ENCODE results near the gene SLC37A3. TPM values are rescaled to one million over a fixed set of nuclear protein-coding genes. Genes with fewer than 3 reads are reported as not detected.
A peak's percentile ranks its signal among the peaks of the same experiment; 100 is the strongest.
"Not testable (repeated sequence)": the region's sequence is repeated elsewhere in the genome, so short reads cannot be mapped to it uniquely, and the experiment has no call there.

Gene SLC37A3
- total RNA-seq, 1 donor from 2014 or later: 11.9 TPM

DNA sequence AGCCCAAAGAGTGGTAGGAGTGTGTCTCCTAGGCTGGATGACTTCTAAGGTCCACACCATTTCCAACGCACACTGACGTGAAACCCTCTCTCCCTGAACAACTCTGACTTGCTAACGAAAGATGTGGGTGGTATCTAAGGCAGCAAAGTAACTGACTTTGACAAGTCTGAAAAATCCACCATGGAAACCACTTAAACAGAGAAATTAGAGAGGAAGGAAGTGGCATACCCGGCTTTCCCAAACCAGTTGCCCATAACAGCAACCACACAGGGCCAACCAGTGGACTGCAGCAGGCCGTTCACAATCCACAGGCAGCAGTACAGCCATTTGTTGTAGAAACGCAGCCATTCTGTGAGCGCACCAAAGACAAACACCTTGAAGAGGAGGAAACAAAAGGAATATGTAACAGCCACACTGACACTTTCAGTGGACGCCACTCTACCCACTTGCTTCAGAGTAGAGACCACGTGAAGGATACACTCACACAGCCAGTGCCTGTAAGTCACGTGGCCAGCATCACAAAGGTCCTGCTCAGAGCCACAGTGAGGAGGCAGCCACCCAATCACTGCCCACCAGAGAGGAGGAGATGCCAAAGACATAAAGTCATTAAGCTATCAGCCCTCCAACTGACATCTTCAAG lies 39.8 kb downstream of the SLC37A3 start:
- intact Hi-C loops (cut with micrococcal nuclease): no loop called here
- ATAC-seq (no peak), DNase-seq (no peak)

DNA sequence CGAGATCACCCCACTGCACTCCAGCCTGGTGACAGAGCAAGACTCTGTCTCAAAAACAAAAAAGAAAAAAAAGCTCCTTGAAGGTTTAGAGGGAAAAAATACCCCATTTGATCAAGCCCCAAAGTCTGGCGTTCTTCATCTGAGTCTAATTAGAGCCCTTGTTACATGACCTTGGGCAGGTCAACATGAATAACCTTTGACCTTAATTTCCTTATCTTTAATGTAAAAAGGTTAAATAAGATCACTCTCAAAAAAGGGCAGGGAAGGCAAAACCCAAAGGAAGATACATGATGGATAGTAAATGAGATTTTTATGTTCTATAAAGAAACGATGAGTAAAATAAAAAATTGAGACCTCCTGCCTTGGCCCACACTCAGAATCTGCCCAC lies 40.3 kb downstream of the SLC37A3 start:
- intact Hi-C loops (cut with micrococcal nuclease): no loop called here

DNA sequence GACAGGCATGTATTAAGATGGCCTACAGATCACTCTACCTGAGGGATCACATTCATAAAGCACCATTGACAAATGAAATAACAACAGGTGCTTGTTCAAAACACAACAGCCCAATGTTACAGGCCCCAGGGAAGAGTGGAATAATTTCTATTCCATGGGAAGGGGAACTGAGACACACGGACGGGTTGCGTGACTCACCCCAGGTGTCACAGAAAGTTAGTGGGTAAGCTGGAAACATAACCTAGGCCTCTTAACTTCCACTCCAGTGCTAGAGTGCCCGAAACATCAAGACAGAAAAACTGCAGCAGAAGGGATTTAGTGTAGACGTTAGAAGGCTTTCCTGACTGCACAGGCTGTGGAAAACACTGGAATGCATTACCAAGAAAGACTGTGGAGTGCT lies 48.3 kb downstream of the SLC37A3 start:
- ATAC-seq: no peak
- intact Hi-C loops (cut with micrococcal nuclease): no loop called here
- DNase-seq: no peak

More for the DNA sequence above, 40.3 kb downstream of the SLC37A3 start:
- DNase-seq (no peak), ATAC-seq (no peak)

DNA sequence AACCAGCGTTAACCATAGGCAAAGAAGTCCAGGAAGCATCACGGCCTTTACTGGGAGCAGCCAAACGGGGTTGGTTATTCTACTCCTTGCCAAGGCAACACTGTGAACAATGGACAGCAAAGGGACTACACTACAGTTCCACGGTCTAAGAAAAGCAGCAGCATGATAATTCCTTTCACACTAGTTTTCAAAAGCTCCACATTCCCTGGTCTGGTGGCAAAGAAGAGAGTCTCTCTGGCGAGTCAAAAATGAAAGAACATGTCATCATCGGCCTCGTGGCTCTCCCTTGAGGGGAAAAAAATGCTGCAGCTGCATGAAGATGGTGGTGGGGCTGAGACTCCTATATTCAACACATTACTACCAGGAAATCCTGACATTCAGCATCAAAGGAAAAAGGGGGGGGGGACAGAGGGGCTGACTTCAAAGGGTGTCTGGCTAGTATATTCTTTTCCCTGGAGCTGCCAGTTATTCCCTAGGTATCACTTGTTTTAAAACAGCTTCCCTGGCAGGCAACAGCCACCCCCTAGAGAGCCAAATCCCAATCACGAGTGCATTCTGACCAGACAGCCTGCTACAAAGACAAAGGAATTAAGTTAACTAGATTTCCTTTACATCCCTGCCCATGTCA lies 49.1 kb downstream of the SLC37A3 start:
- ATAC-seq: peak; percentile 29
- intact Hi-C loops (cut with micrococcal nuclease): no loop called here
- DNase-seq: no peak

DNA sequence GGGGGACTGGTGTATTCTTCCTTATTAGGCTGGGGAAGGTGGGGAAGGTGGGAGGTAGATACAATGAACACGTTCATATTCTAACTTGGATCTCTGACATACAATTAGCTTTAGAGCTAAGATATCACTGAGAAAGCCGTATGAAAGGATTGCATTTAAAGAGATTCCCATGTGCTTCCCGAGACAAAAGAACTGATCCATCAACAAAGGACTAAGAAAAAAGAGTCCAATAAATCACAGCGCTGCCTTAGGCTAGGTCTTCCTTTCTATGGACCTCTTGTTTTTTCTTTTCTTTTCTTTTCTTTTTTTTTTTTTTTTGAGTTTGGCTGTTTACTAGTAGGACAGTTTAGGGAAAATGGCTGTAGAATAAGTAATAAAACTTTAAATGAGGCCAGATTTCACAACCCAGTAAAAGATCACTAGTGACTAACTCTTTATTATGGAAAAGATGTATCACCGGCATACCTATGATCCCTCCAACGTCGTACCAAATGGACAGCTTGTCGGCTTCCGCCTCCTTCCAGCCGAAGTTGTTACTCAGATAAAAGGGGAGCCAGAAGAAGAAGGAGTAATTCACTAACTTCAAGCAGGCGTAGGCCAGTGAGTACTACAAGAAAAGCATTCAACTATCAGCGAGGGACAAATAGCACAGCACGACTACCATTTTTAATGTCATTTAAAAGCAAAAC lies 50.0 kb downstream of the SLC37A3 start:
- ATAC-seq (no peak), DNase-seq (no peak)
- intact Hi-C loops (cut with micrococcal nuclease): no loop called here

DNA sequence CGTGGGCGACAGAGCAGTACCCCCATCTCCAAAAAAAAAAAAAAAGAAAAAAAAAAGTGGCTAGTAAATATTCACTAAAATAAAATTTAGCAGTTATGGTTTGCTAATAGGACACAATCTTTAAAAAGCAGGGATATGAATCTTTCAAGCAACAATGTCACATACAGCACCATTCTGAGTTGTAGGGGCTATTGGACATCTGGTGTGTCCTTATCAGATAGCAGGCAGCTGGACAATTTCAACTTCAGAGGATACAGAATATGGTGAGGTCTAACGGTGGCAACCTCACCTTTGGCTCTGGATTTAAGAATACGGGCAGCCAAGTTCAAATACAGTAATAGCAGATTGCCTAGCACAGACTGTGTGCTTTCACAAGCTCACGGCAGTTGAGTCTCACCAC lies 51.1 kb downstream of the SLC37A3 start:
- no peak for ATAC-seq
- no peak for DNase-seq
- intact Hi-C loops (cut with micrococcal nuclease): no loop called here

DNA sequence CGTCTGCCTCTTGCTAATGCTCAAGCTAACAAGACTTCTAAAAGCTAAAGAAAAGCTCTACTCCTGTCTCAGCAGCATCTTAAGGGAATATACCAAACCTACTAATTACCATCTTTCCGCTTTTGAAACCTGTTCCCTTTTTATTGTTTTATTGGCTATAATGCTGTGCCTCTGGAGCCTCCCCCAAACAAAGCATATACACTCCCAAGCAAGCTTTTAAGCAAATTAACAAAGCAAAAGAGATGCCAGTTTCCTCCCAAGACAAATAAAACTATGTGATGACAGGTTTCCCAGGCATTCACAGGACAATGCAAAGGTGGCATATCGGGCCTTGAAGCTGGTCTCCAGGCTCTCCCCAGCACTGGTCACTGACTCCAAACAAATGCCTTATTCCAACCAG lies 52.9 kb downstream of the SLC37A3 start:
- DNase-seq (no peak), ATAC-seq (no peak)
- intact Hi-C loops (cut with micrococcal nuclease): no loop called here

DNA sequence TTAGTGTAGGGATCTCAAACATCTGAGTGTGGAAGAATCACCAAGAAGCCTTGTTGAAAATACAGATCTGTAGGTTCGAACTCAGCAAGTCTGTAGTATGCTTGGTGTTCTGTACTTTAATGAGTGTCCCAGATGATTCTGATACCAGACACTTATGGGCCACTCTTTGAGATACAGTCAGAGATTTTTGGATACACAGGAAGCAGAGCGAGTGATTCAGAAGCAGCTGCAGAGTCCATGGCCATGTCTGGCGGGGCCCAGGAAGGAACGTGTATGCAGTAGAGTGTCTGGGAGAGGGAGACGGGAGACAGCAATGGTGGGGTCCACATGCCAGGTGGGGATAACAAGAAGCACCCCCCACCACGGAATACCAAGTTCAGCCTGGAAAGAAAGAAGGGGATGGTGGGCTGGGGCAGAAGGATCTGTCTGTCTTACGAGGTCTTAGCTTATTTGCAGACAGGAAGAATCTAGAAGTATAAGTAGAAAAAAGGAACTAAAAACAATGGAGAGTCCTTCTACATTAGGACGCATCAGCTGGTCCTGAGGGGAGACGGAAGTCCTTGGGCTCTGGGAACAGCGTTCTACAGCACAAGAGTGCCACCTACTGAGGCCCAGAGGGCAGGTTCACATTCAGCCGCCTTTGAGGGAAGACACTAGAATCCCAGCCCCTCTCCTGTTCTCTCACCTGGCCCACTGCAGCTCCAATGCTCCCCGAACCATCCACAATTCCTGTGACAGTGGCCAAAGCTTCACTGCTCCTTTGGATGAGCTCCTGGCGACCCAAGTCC lies 55.4 kb downstream of the SLC37A3 start:
- intact Hi-C loops (cut with micrococcal nuclease): no loop called here
- DNase-seq (peak; percentile 40), ATAC-seq (peak; percentile 81)

DNA sequence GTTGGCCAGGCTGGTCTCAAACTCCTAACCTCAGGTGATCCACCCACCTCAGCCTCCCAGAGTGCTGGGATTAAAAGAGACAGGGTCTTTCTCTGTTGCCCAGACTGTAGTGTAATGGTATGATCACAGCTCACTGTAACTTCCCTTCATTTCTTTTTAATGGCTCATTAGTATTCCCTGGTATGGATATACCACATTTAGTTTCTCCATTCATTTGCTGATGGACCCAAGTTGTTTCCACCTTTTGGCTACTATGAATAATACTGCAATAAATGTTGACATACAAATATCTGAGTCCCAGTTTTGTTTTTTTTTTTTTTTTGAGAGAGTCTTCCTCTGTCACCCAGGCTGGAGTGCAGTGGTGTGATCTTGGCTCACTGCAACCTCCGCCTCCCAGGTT lies 59.4 kb downstream of the SLC37A3 start:
- intact Hi-C loops (cut with micrococcal nuclease); DNase-seq; ATAC-seq: not testable (repeated sequence)

DNA sequence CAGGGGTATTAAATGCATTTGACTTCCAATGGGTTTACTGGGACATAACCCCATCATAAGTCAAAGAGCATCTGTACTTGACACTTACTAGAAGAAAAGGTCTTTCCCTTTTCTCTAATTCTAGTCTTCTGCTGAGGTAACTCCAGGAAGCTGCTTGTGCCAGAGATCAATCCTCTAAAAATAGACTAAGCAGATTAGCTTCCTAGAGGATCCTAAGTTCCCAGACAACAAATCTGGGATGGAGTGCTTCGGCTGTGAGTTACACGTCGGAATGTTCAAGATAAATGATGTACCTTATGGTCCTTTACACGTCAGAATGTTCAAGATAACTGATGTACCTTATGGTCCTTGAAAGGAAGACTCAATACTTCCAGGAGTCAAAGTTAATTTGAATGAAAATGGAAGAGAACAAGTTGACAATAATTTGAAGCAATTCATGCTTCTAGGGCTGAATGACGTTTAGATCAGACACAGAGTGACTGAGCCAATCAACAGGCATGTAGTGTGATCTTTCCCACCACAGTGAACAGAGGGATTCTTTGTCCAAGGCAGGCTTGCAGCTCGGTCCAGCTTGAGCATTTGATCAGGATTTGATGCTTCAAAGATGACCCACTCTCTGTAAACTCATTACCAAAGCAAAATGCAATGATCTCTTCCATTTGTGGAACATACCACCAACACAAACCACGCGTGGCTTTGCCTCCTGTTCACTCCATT lies 63.8 kb downstream of the SLC37A3 start:
- intact Hi-C loops (cut with micrococcal nuclease): no loop called here
- ATAC-seq (peak; percentile 52), DNase-seq (no peak)

DNA sequence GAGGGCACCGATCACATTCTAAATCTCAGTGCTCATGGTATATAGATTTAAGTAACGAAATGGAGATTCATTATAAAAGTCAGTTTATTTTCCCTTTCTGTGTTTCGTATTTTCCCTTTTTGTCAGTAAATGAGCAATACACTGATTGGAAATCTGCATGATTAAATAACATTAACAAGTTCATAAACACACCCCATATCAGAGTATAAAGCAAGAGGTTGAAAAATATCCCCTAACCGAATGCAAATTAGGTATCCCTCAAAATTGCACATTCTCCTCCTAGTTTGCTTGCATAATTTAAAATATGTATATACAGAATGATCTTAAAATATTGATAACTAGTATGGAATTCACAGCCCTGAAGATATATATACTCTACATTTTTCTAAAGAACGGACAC lies 64.6 kb downstream of the SLC37A3 start:
- no peak for DNase-seq
- intact Hi-C loops (cut with micrococcal nuclease): no loop called here
- no peak for ATAC-seq

DNA sequence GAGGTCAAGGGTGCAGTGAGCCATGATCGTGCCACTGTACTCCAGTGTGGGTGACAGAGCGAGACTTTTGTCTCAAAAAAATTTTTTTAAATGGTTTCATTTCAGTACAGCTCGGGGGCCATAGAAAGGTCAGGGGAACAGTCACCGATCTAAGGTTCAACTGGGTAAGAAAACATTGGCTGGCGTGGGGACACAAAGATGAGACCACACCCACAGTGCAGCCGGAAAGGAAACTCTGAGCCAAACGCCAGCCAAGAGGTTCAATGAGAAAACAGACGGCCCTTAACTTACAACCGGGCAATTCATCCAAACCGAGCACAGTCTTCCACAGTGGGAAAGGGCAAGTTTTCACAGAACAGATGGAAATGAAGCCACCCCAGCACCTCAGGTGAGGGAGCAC lies 65.1 kb downstream of the SLC37A3 start:
- no peak for DNase-seq
- intact Hi-C loops (cut with micrococcal nuclease): no loop called here
- peak; percentile 32 for ATAC-seq

DNA sequence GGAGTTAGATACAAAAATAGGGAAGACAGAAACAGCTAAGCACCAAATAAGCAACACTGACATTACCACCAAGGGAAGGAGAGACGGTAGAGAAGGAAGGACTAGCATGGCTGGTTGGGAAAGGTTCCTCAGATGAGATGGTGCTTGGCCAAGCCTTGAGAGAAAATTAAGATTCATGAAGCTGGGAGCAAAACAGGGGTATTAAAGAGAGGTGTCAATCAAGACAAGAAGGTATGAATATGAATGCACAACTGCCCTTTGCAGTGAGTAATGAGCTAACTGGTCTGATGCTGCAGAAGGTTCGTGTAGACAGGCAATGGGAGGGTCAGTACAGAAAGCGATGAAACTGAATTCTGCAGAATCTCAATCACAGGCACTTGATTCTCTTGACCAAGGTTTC lies 67.7 kb downstream of the SLC37A3 start:
- no peak for DNase-seq
- intact Hi-C loops (cut with micrococcal nuclease): no loop called here
- ATAC-seq: no peak

DNA sequence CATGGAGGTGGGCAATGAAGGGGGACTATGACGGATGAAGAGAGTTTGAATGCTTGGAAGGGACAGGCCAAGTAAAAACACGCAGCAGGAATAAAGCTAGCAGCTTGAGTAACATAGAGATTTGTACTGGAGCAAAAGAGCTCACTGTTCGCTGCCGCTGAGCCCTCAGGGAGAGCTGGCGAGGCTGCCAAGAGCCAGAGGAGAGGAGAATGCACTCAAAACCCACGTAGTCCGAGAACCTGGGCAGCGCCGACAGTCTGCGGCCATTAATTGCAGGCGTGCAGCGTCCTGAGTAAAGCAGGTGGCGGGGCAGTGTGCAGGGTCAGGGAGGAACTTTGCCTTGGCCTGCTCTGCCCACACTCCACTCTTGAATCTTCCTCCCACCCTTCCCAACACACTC lies 68.2 kb downstream of the SLC37A3 start:
- ATAC-seq (no peak), DNase-seq (no peak)
- intact Hi-C loops (cut with micrococcal nuclease): no loop called here

DNA sequence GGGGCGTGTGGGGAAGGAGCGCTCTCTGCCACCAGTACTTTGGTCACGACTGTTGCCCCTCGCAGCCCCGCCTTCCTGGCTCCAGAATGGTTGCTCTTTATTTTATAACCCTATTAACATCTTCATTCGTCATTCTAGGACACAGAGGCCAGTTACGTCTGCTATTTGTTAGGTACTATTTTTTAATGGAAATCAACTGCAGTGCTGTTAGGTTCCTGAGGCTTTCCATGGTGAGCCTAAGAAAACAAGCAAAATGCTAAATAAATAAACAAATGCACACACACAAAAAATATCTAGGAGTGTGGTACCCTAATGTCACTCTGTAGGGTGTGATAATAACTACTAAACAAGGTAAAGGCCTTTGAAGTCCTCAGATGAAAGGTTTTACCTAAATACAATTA lies 71.1 kb downstream of the SLC37A3 start:
- DNase-seq (no peak), ATAC-seq (no peak)
- intact Hi-C loops (cut with micrococcal nuclease): loop anchor here (5.0 kb wide), 1 partner anchor 170 kb away; no protein-coding TSS in a partner anchor

DNA sequence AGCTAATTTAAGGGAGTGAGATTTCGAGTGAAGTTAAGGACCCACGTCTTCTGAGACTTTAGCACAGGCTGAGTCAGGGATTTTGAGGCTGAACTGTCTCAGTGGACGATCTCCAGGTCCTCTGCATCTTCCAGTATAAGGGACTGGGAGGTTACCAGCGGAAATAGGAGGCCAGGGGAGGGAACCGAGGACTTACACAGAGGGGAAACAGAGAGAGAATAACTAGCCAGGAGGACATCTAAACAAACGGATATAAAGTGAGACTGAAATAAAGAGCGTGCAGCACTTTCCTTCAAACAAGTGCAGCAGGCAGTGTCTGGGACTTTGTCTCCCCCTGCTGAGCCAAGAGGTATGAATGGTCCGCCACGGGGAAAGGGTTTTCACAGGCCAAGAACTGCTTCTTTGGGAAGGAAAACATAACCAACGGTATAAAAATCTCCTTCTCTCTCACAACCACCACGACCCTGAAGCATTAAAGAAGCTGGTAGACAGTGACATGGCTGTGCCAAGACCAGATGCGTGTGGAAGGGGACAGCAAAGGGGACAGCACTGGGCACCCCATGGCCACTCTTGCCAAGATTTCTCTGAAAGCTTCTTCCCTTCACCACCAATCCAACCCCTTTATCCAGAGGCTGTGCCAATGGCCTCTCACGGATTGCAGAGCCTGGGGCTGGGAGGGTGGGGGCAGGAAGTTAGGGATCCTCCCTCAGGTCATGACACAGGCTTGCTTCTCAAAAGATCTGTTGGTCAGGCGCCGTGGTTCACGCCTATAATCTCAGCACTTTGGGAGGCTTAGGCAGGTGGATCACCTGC lies 72.0 kb downstream of the SLC37A3 start:
- intact Hi-C loops (cut with micrococcal nuclease): loop anchor here (5.0 kb wide), 1 partner anchor 169 kb away; no protein-coding TSS in a partner anchor
- ATAC-seq (peak; percentile 93), DNase-seq (peak; percentile 64)

DNA sequence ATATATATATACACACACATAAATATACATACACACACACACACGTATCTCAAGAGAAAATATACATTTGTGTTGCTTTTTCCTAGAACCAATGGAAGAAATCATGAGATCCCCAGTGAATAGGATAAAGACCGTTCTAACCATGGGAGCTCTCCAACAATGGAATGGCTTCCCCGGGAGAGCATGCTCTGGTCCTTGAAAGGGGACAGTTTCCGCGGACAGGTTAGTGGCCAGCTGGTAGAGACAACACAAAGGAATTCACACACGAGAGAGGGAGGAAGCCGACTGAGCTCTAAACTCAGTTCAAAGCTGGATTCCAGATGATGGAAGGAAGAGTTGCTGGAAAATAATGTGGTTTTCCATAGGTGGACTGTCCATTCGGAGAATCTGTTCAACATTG lies 72.7 kb downstream of the SLC37A3 start:
- no peak for ATAC-seq
- no peak for DNase-seq
- intact Hi-C loops (cut with micrococcal nuclease): loop anchor here (5.0 kb wide), 1 partner anchor 168 kb away; no protein-coding TSS in a partner anchor

DNA sequence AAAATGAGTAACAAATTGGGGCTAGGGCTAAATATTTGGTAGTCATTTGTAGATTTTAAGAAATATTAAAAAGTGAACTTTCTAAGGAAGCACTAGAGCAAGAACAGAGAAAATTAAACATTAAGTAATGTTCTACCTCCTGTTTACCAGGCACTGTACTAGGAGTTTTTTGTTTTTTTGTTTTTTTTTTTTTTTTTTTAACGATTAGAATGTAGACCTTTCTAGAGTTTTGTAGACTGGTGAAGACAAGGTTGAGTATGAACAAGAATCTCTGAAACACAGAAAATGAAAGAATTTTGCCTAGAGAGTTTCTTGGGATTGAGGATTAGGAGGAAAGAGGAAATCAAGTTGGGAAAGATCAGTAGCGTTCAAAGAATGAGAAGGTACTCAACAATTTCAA lies 73.6 kb downstream of the SLC37A3 start:
- DNase-seq (no peak), ATAC-seq (no peak)
- intact Hi-C loops (cut with micrococcal nuclease): loop anchor here (5.0 kb wide), 1 partner anchor 167 kb away; no protein-coding TSS in a partner anchor
